Adipocyte (in vitro differentiated cells): ENCODE data around the gene DEF6.
"Not testable (repeated sequence)": the region's sequence is repeated elsewhere in the genome, so short reads cannot be mapped to it uniquely, and the experiment has no call there.

Experiments used
- DNase-seq: peaks from one replicate; pipeline ENCODE4 v3.0.0-alpha.2; 2015; ENCODE audit warnings: low read depth
- H3K27me3 ChIP-seq: replicated peaks from 2 replicates; pipeline ENCODE4 v1.7.0; 2013; ENCODE audit warnings: mild to moderate bottlenecking, low read length, moderate library complexity; ENCODE audit not compliant: control insufficient read depth, insufficient read depth
- H3K36me3 ChIP-seq: 2 replicates; pipeline ENCODE4 v1.7.0; 2013; ENCODE audit warnings: low read length, mild to moderate bottlenecking, moderate library complexity; ENCODE audit not compliant: control insufficient read depth, insufficient read depth, severe bottlenecking
- H3K4me1 ChIP-seq: 2 replicates; pipeline ENCODE4 v1.7.0; 2013; ENCODE audit warnings: mild to moderate bottlenecking, low read length, moderate library complexity; ENCODE audit not compliant: control insufficient read depth, insufficient read depth
- H3K4me3 ChIP-seq: 2 replicates; pipeline ENCODE4 v1.7.0; 2013; ENCODE audit warnings: mild to moderate bottlenecking, low read length, moderate library complexity
- H3K9ac ChIP-seq: 2 replicates; pipeline ENCODE4 v1.7.0; 2013; ENCODE audit warnings: mild to moderate bottlenecking, low read length, moderate library complexity
- H3K9me3 ChIP-seq: 2 replicates; pipeline ENCODE4 v1.7.0; 2013; ENCODE audit warnings: mild to moderate bottlenecking, low read length, moderate library complexity; ENCODE audit not compliant: control insufficient read depth

Gene DEF6

GRCh38 chr6:35298625-35299140 lies 1.1 kb downstream of the DEF6 start:
- H3K27me3 ChIP-seq: no peaks in the 10 kb centered on the region
- no peaks in the 10 kb centered on the region for H3K4me1 ChIP-seq
- H3K4me3 ChIP-seq: no peak overlapping the region
- H3K9ac ChIP-seq: no peak overlapping the region
- no peaks in the 10 kb centered on the region for H3K9me3 ChIP-seq
- peaks cover 21% of the 10 kb centered on the region for H3K36me3 ChIP-seq
- DNase-seq: no peak

DNA sequence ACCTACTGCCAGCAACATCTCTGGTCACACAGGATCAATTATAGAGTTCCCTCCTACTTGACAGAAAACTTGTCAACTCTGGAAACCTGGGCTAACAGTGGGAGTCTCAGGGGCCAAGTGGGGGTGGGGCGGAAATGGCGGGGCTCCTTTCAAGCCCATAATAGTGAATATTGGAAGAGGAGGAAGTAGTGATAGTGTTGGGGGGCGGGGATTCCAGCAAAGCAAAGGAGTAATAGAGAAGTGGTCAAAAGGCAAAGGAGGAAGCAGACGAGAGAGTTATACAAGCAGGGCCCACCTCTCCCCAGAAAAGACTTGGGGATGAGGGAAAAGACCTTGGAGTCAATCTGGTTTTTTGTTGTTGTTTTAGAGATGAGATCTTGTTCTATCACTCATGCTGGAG lies 2.1 kb downstream of the DEF6 start:
- DNase-seq: no peak
- Histone ChIP-seq H3K4me3 (no peak overlapping the region), H3K27me3 (no peaks in the 10 kb centered on the region), H3K36me3 (peaks cover 11% of the 10 kb centered on the region), H3K9ac (no peak overlapping the region), H3K9me3 (no peaks in the 10 kb centered on the region), H3K4me1 (no peaks in the 10 kb centered on the region)

GRCh38 chr6:35300848-35301247 lies 3.2 kb downstream of the DEF6 start:
- DNase-seq: no peak
- Histone ChIP-seq H3K36me3 (no peaks in the 10 kb centered on the region), H3K4me3 (no peak overlapping the region), H3K9ac (no peak overlapping the region), H3K9me3 (no peaks in the 10 kb centered on the region), H3K27me3 (no peaks in the 10 kb centered on the region), H3K4me1 (no peaks in the 10 kb centered on the region)

DNA sequence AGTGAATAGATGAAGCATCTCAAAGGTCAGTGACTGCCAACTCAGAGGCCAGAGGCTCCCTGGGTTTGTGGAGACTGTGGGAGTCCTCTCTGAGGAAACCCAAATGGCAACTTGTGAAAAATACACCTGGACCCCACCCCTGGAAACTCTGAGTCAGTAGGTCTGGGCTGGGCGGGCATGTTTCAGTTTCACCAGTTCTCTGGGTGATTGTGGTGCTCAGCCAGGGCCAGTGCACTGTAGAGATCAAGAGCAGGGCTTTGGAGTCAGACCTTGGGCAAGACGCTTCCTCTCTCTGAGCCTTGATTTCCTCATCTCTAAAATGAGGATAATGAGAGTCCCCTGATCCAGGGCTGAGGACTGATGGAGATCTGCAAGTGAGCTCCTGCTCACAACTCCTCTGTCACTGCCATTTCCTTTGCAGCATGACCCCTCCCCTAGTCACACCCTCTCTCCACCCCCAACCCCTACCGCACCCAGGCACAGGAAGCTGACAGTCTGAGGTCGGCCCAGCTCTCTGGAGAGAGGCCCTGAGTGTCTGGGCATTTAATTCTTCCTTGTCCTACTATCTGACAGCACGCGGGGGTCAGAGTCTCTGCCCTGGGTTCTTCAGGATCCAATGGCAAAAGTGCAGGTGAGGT lies 5.1 kb downstream of the DEF6 start:
- no peaks in the 10 kb centered on the region for H3K36me3 ChIP-seq
- no peak overlapping the region for H3K9ac ChIP-seq
- DNase-seq: no peak
- H3K4me1 ChIP-seq: no peaks in the 10 kb centered on the region
- H3K9me3 ChIP-seq: no peaks in the 10 kb centered on the region
- no peak overlapping the region for H3K4me3 ChIP-seq
- H3K27me3 ChIP-seq: no peaks in the 10 kb centered on the region

GRCh38 chr6:35304299-35304698 lies 6.7 kb downstream of the DEF6 start:
- Histone ChIP-seq H3K4me3 (no peak overlapping the region), H3K27me3 (no peaks in the 10 kb centered on the region), H3K4me1 (no peaks in the 10 kb centered on the region), H3K9me3 (no peaks in the 10 kb centered on the region), H3K9ac (no peak overlapping the region), H3K36me3 (no peaks in the 10 kb centered on the region)
- no peak for DNase-seq

DNA sequence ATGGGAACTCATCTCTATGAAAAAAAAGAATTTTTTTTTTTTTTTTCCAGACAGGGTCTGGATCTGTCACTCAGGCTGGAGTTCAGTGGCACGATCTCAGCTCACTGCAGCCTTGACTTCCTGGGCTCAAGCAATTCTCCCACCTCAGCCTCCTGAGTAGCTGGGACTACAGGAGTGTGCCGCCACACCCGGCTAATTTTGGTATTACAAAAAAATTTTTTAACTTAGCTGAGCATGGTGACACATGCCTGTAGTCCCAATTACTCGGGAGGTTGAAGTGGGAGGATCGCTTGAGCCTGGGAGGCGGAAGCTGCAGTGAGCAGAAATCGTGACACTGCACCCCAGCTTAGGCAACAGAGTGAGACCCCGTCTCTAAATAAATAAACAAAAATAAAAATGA lies 7.5 kb downstream of the DEF6 start:
- H3K36me3 ChIP-seq: no peaks in the 10 kb centered on the region
- no peaks in the 10 kb centered on the region for H3K27me3 ChIP-seq
- no peak for DNase-seq
- no peak overlapping the region for H3K4me3 ChIP-seq
- H3K9me3 ChIP-seq: no peaks in the 10 kb centered on the region
- H3K4me1 ChIP-seq: no peaks in the 10 kb centered on the region
- no peak overlapping the region for H3K9ac ChIP-seq

- not testable (repeated sequence) for H3K9me3 ChIP-seq, H3K9ac ChIP-seq, H3K4me3 ChIP-seq, DNase-seq, H3K4me1 ChIP-seq, H3K36me3 ChIP-seq
- H3K27me3 ChIP-seq: peaks cover 13% of the 10 kb centered on the region
Measured at GRCh38 chr6:35307138-35307537, 9.5 kb downstream of the DEF6 start.

- not testable (repeated sequence) for H3K9me3 ChIP-seq, H3K36me3 ChIP-seq, H3K4me3 ChIP-seq, H3K9ac ChIP-seq, H3K4me1 ChIP-seq, DNase-seq
- peaks cover 15% of the 10 kb centered on the region for H3K27me3 ChIP-seq
Measured at GRCh38 chr6:35308543-35308942, 10.9 kb downstream of the DEF6 start.

DNA sequence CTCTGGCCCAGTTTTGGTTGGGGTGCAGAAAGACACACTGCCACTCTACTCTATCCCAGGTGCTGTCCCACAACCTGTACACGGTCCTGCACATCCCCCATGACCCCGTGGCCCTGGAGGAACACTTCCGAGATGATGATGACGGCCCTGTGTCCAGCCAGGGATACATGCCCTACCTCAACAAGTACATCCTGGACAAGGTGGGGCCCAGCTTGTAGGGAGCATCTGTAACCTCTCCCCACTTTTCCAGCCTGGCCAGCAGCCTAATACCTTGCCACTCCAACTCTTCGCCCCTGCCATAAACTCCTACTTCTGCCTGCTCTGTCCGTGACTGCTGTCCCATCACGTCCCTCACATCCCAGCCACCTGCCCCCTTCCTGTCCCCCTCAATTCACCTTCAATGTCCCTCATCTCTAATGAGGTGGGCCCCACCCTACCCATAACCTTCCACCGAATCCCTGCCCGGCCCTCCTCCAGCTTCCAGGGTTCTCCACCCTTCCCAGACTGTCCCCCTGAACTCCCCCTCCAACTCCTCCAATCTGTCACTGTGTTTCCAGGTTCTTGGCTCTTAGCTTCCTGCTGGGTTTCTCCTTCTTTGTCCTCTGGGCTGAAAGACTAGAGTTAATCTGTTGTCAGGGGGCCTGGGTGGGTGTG lies 12.1 kb downstream of the DEF6 start:
- peaks cover 16% of the 10 kb centered on the region for H3K27me3 ChIP-seq
- H3K36me3 ChIP-seq: no peaks in the 10 kb centered on the region
- H3K4me1 ChIP-seq: no peaks in the 10 kb centered on the region
- H3K9me3 ChIP-seq: no peaks in the 10 kb centered on the region
- DNase-seq: no peak
- H3K4me3 ChIP-seq: no peak overlapping the region
- H3K9ac ChIP-seq: no peak overlapping the region

DNA sequence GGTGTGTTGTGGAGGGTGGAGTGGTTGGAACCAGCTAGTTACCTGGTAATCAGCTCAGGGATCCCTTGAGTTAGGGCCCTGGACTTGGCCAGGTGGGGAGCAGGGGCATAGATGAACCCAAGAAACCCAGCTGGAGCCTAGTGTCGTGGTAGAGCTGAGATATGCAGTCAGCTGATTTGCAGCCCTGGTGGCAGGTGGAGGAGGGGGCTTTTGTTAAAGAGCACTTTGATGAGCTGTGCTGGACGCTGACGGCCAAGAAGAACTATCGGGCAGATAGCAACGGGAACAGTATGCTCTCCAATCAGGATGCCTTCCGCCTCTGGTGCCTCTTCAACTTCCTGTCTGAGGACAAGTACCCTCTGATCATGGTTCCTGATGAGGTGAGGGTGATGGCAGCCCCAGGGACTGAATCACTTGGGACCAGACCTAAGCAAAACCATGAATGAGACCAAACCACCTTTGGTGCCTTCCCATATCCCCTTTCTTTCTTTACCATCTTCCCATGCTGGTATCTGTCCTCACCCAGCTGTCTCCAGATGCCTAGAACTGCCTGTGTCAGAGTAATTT lies 12.7 kb downstream of the DEF6 start:
- no peak for DNase-seq
- no peaks in the 10 kb centered on the region for H3K36me3 ChIP-seq
- H3K27me3 ChIP-seq: peaks cover 19% of the 10 kb centered on the region
- H3K4me3 ChIP-seq: no peak overlapping the region
- no peak overlapping the region for H3K9ac ChIP-seq
- H3K9me3 ChIP-seq: no peaks in the 10 kb centered on the region
- no peaks in the 10 kb centered on the region for H3K4me1 ChIP-seq

GRCh38 chr6:35311390-35312075 lies 13.9 kb downstream of the DEF6 start:
- H3K9ac ChIP-seq: no peak overlapping the region
- H3K4me3 ChIP-seq: no peak overlapping the region
- H3K4me1 ChIP-seq: no peaks in the 10 kb centered on the region
- DNase-seq: no peak
- no peaks in the 10 kb centered on the region for H3K36me3 ChIP-seq
- H3K9me3 ChIP-seq: no peaks in the 10 kb centered on the region
- peaks cover 19% of the 10 kb centered on the region for H3K27me3 ChIP-seq
